Liver (tissue), 3 donors: ENCODE results near the gene THEM5.

ENCODE experiments used
- ATF3 ChIP-seq: IDR thresholded peaks from 2 replicates; pipeline ENCODE4 v1.6.1; 2016; ENCODE audit warnings: antibody characterized with exemption
- CTCF ChIP-seq: fragments of 150-350 bp; IDR thresholded peaks from 2 replicates; pipeline ENCODE4 v1.5.1; 2017; ENCODE audit warnings: improper control_type of control experiment, low read depth, low read length; ENCODE audit not compliant: missing input control
- EGR1 ChIP-seq, 2 donors: IDR thresholded peaks; 2 replicates each; pipeline ENCODE4 v1.6.1; 2016 to 2018; ENCODE audit warnings: antibody characterized with exemption in 2 of 2, low read depth in 2 of 2
- GABPA ChIP-seq, 2 donors: IDR thresholded peaks in 1 of 2; conservative IDR thresholded peaks in 1 of 2; 2 replicates each; pipeline ENCODE4 v1.6.1; 2016; ENCODE audit warnings: antibody characterized with exemption in 2 of 2, mild to moderate bottlenecking in 1 of 2, moderate library complexity in 1 of 2
- HNF4A ChIP-seq, 2 donors: conservative IDR thresholded peaks; 2 replicates each; pipeline ENCODE4 v1.6.1; 2016; ENCODE audit warnings: antibody characterized with exemption in 2 of 2, mild to moderate bottlenecking in 2 of 2
- HNF4G ChIP-seq: IDR thresholded peaks from 2 replicates; pipeline ENCODE4 v1.6.1; 2016; ENCODE audit warnings: antibody characterized with exemption
- JUND ChIP-seq, 2 donors: IDR thresholded peaks; 2 replicates each; pipeline ENCODE4 v1.6.1; 2016; ENCODE audit warnings: antibody characterized with exemption in 2 of 2
- MAX ChIP-seq: IDR thresholded peaks from 2 replicates; pipeline ENCODE4 v1.6.1; 2016; ENCODE audit warnings: antibody characterized with exemption
- RAD21 ChIP-seq, 2 donors: IDR thresholded peaks; 2 replicates each; pipeline ENCODE4 v1.6.1; 2016; ENCODE audit warnings: antibody characterized with exemption in 2 of 2, mild to moderate bottlenecking in 2 of 2
- REST ChIP-seq: IDR thresholded peaks from 2 replicates; pipeline ENCODE4 v1.6.1; 2016; ENCODE audit warnings: antibody characterized with exemption, mild to moderate bottlenecking
- SP1 ChIP-seq: IDR thresholded peaks from 2 replicates; pipeline ENCODE4 v1.6.1; 2018; ENCODE audit warnings: antibody characterized with exemption, mild to moderate bottlenecking
- TAF1 ChIP-seq: conservative IDR thresholded peaks from 2 replicates; pipeline ENCODE4 v1.6.1; 2016; ENCODE audit warnings: antibody characterized with exemption, mild to moderate bottlenecking
- YY1 ChIP-seq: IDR thresholded peaks from 2 replicates; pipeline ENCODE4 v1.6.1; 2016; ENCODE audit warnings: antibody characterized with exemption, mild to moderate bottlenecking
- donor health status: healthy.
- donor health status: healthy.

GRCh38 chr1:151814426-151814825, 39.1 kb downstream of the THEM5 start:
- TF ChIP-seq CTCF = no peak
- no peak for TF ChIP-seq TAF1
- TF ChIP-seq ATF3 = no peak
- no peak for TF ChIP-seq YY1
- no peak for TF ChIP-seq MAX
- TF ChIP-seq GABPA (IDR thresholded peaks at IDR 0.05 in 1 of 2, conservative IDR thresholded peaks at IDR 0.05 in 1 of 2) = no peak
- TF ChIP-seq RAD21 (IDR thresholded peaks at IDR 0.05) = no peak
- no peak for TF ChIP-seq REST
- TF ChIP-seq EGR1 (IDR thresholded peaks at IDR 0.05; ENCODE audit: low read depth in 2 of 2) = no peak
- no peak for TF ChIP-seq JUND (IDR thresholded peaks at IDR 0.05)
- TF ChIP-seq HNF4G = no peak
- no peak for TF ChIP-seq SP1
- no peak for TF ChIP-seq HNF4A (conservative IDR thresholded peaks at IDR 0.05)
